H1 (cell line): ENCODE data around the gene CGB3. TPM values are rescaled to one million over a fixed set of nuclear protein-coding genes. Genes with fewer than 3 reads are reported as not detected.
A peak's percentile ranks its signal among the peaks of the same experiment; 100 is the strongest.

Source experiments
- BACH1 ChIP-seq: IDR thresholded peaks from 2 replicates; pipeline ENCODE4 v1.6.1; 2012; ENCODE audit warnings: low read length, improper control_type of control experiment
- CBX8 ChIP-seq: fragments of 300-800, 300-1000 bp; sonication (generic); IDR thresholded peaks from 2 replicates; pipeline ENCODE4 v1.7.1; 2016; ENCODE audit warnings: low read depth, low read length, borderline replicate concordance
- CHD2 ChIP-seq: IDR thresholded peaks from 2 replicates; pipeline ENCODE4 v1.6.1; 2012; ENCODE audit warnings: low read length, improper control_type of control experiment
- CTBP2 ChIP-seq: IDR thresholded peaks from 2 replicates; pipeline ENCODE4 v1.7.0; 2011; ENCODE audit warnings: borderline replicate concordance, mild to moderate bottlenecking, moderate library complexity, mixed read lengths, low read length; ENCODE audit not compliant: insufficient read depth, insufficient read length
- HDAC6 ChIP-seq: IDR thresholded peaks from one replicate; pipeline ENCODE4 v1.7.1; 2012; ENCODE audit warnings: low read depth, mild to moderate bottlenecking, inconsistent platforms, low read length, moderate library complexity
- JUN ChIP-seq: IDR thresholded peaks from 2 replicates; pipeline ENCODE4 v1.6.1; 2011; ENCODE audit warnings: low read depth, mild to moderate bottlenecking, improper control_type of control experiment, low read length
- KDM4A ChIP-seq: IDR thresholded peaks from one replicate; pipeline ENCODE4 v1.7.1; 2012; ENCODE audit warnings: low read depth, mild to moderate bottlenecking, moderate library complexity, low read length, inconsistent platforms; ENCODE audit not compliant: severe bottlenecking
- POLR2AphosphoS5 ChIP-seq: IDR thresholded peaks from 2 replicates; pipeline ENCODE4 v1.6.1; 2011; ENCODE audit warnings: low read depth, low read length
- RBBP5 ChIP-seq: IDR thresholded peaks from 2 replicates; pipeline ENCODE4 v1.7.1; 2012; ENCODE audit warnings: low read depth, mild to moderate bottlenecking, inconsistent platforms, low read length, moderate library complexity, borderline replicate concordance
- RXRA ChIP-seq: IDR thresholded peaks from 2 replicates; pipeline ENCODE4 v1.6.1; 2011; ENCODE audit warnings: low read depth, mild to moderate bottlenecking, low read length, moderate library complexity; ENCODE audit not compliant: insufficient read depth
- SIRT6 ChIP-seq: IDR thresholded peaks from one replicate; pipeline ENCODE4 v1.7.1; 2012; ENCODE audit warnings: low read length, inconsistent platforms
- SIX5 ChIP-seq: IDR thresholded peaks from 2 replicates; pipeline ENCODE4 v1.6.1; 2011; ENCODE audit warnings: mild to moderate bottlenecking, low read depth, low read length
- SP1 ChIP-seq: IDR thresholded peaks from 2 replicates; pipeline ENCODE4 v1.6.1; 2011; ENCODE audit warnings: low read depth, low read length
- SRF ChIP-seq: IDR thresholded peaks from 2 replicates; pipeline ENCODE4 v1.6.1; 2011; ENCODE audit warnings: mild to moderate bottlenecking, low read depth, low read length, moderate library complexity
- USF2 ChIP-seq: IDR thresholded peaks from 2 replicates; pipeline ENCODE4 v1.6.1; 2011; ENCODE audit warnings: low read length, improper control_type of control experiment
- polyA plus RNA-seq, 7 experiments: library from polyadenylated mRNA; depleted of rRNA in 3 of 7; stranded (reverse) in 5 of 7; unstranded in 2 of 7; fragments of >200 nt in 5 of 7; fragments of 200-250 nt in 2 of 7; gene quantifications; 1 replicate in 5 of 7; 2 replicates in 1 of 7; 4 replicates in 1 of 7; pipeline versions ENCODE4 v1.2.1 to v1.2.3, GENCODE V29; 2011 to 2013; ENCODE audit warnings: missing spikeins in 2 of 7, mixed read lengths in 2 of 7
- total RNA-seq: library from RNA; stranded (reverse); fragmentation: NEBNext Ultra II Directional; extraction: Animal tissue kit (Norgen Biotek cat#: 25700); gene quantifications from 2 replicates; pipeline ENCODE4 v1.2.1, GENCODE V29; 2021

The CGB3 gene
- total and polyA plus RNA-seq, 2 of the 8 experiments (the other 6 are each of a cell fraction or from before 2014, with no cell fraction given) = not detected

- TF ChIP-seq SIRT6 (no peak), BACH1 (no peak), SRF (no peak), USF2 (no peak), RXRA (no peak), KDM4A (no peak), CHD2 (no peak; the same call in 1 of the 2 replicates), CBX8 (no peak), RBBP5 (no peak), JUN (no peak), CTBP2 (no peak), HDAC6 (no peak), SIX5 (peak; percentile 98), POLR2AphosphoS5 (no peak), SP1 (no peak)
Observed at GRCh38 chr19:48975947-48976847, 47.9 kb downstream of the CGB3 start (continued).
